ENCODE results near the gene EVA1A. TPM values are rescaled to one million over a fixed set of nuclear protein-coding genes. Genes with fewer than 3 reads are reported as not detected.

Gene EVA1A
- polyA plus RNA-seq, 3 donors = 12.3 to 16.6 (median 15.6) TPM

DNA sequence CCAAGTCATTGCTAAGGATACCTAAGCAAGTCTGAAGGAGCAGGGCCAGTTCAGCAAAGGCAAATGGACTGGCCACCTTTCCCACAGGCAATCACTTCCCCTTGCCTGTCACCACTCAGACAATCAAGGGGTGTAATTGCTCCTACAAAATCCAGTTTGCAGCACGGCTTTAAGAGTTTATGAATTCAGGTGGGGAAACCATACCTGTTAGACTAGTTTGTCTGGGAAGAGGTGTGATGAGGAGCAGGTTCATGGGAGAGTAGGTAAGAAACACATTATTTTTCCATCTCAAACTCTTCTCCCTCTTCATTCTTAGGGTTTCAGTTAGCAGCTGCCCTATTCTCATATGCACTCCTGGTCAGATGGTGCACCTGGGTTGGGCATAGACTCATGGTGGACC is 102.5 kb downstream of the EVA1A start:
- no peak for DNase-seq (ENCODE audit: low read depth in 3 of 3, low spot score in 2 of 3)

DNA sequence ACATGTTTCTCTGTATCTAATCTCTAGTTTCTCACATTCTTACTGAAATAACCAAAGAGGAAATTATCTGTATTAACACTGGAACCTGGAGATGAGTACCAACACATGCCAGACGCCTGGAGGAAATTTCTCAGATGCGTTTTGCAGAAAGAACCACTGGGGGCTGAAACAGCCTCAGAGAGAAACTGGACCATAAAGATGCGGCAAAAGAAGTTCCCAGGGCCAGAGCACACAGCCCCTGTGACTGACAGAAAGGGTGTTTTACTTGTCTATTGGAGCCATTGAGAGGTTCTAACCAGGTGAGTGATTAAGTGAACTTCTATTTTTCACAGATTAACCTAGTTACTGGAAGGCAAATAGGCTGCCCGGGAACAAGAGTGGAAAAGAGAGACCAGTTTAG is 103.9 kb downstream of the EVA1A start:
- no peak for DNase-seq (ENCODE audit: low read depth in 3 of 3, low spot score in 2 of 3)

DNA sequence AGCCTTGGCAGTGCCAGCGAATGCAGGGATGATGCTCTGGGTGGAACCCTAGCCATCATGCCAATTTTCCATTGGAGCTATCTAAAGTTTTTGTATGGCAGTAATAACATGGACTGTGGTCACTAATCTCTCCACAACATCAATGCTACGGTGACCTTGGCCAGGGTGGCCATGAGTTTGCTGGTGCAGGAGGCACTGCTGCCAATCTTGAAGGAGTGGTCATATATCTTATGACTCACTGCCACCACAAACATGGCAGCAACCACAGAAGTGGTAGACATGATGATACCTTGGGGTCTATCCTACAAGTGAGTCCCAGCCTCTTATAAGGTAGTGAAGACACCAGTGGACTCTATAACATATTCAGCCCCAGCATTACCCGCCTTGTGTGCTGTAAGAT is 104.6 kb downstream of the EVA1A start:
- DNase-seq (ENCODE audit: low read depth in 3 of 3, low spot score in 2 of 3) = no peak

DNA sequence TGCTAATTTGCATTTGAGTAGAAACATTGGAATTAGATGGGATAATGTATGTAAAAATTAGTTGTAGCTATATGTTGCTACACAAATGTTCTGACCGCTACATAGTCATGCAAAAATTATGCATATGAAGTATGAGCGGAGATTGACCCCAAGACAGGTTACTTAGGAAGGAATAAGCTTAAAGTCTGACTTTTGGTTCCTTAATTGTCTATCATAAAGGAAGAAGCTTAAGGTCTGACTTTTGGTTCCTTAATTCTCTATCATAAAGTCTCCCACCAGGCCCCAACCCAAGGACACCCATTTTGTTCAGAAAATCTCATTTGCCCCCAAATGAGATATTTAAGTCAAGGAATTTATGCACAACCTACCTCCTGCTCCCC is 106.5 kb downstream of the EVA1A start:
- DNase-seq (ENCODE audit: low read depth in 3 of 3, low spot score in 2 of 3) = no peak

DNA sequence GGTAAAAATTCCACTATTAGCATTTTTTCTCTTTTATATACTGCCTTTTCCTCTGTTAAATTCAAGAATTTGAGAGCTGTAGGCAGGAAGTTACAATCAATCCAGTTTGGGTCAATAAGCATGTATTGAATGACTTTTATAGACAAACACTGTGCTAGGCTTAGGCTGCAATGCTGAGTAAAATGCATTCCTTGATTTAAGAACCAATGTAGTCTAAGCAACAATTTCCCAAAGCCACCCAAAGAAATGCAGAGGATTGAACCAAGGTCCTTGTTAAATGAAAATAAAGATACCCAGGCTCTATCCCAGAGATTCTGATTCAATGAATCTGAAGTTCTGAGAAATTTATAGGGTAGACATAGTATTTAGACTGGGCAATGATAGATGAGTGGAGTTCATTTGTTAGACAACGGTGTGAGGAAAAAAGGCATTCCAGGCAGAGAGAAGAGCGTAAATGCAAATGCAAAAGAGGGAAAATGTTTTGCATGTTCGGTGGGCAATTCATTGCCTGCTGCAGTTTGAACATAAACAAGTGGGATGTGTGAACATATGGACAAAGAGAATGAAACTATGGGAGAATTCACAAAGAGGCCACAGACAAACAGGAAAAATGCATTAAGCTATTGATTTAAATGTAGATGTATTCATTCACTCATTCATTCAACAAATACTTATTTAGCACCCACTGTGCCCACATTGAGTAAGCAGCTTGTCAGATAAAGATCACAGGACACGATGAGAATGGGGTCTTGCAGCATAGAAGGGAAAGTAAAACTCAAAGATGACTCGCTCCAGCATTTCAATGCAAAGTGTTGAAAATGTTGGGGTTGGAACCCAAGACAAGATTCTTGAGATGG is 107.1 kb downstream of the EVA1A start:
- DNase-seq (ENCODE audit: low read depth in 3 of 3, low spot score in 2 of 3) = no peak

DNA sequence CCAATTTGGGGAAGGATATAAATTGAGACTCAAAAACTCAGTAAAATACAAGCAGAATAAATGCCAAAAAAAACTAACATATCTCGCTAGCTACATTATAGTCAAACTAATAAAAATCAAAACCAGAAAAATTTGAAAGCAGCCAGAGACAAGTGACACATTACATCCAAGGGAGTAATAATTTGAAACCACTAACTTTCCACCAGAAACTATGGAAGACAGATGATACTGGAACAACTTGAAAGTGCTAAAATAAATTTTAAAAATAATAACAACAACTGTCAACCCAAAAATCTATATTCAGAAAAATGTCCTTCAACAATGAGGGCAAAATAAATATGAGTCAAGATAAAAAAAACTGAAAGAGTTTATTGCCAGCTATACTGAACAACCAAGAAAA is 110.7 kb downstream of the EVA1A start:
- no peak for DNase-seq (ENCODE audit: low read depth in 3 of 3, low spot score in 2 of 3)

DNA sequence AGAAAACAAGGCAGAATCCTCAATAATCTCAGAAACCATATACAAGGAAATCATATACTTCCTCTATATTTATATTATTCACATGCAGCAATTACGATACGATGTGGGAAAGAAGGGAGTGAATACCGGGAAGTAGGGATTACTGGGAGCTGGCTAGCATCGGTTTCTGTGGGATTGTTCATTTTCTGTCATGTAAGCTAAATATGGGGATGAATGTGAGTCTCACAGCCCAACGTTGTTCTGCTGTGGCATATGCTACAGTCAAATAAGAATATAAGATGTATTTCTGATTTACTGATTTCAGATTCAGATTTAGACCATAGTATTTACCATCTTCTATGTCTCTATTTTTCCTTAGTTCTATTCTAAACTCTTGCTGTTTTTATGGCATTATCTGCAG is 113.6 kb downstream of the EVA1A start:
- DNase-seq (ENCODE audit: low read depth in 3 of 3, low spot score in 2 of 3) = no peak

Other genes starting within 250 kb of the EVA1A start
- 10 to 100 TPM; 65.6 to 77.9 (median 67.6) TPM for gene MRPL19, start 85.8 kb upstream of the EVA1A start, polyA plus RNA-seq (ENCODE audit: insufficient read length in 3 of 3)
- gene GCFC2, start 150.0 kb upstream of the EVA1A start, polyA plus RNA-seq (ENCODE audit: insufficient read length in 3 of 3) = 10 to 100 TPM; 42.9 to 50.5 (median 48.7) TPM

All from right renal cortex interstitium (tissue), 3 donors.